Cardiac muscle cell (in vitro differentiated cells and primary cell): ENCODE data around the gene LMNA. TPM values are rescaled to one million over a fixed set of nuclear protein-coding genes. Genes with fewer than 3 reads are reported as not detected.
"Not testable (repeated sequence)": the region's sequence is repeated elsewhere in the genome, so short reads cannot be mapped to it uniquely, and the experiment has no call there.

Experiments used
- DNase-seq, 2 donors: peaks; one replicate each; pipeline versions ENCODE4 v3.0.0 to v3.0.0-alpha.2; 2010 to 2017; ENCODE audit warnings: low read depth in 1 of 2, low spot score in 1 of 2
- H3K27ac ChIP-seq: fragments of 200-600 bp; sonication (generic); 2 replicates; pipeline ENCODE4 v1.5.1; 2016
- H3K27me3 ChIP-seq: fragments of 200-600 bp; sonication (generic); 2 replicates; pipeline ENCODE4 v1.6.0; 2016; ENCODE audit warnings: control low read depth
- H3K36me3 ChIP-seq: fragments of 200-600 bp; sonication (generic); 2 replicates; pipeline ENCODE4 v1.5.1; 2016; ENCODE audit warnings: control low read depth
- H3K4me1 ChIP-seq: fragments of 200-600 bp; sonication (generic); 2 replicates; pipeline ENCODE4 v1.8.1; 2017; ENCODE audit warnings: low read depth, mild to moderate bottlenecking, mixed run types
- H3K4me3 ChIP-seq: fragments of 200-600 bp; sonication (generic); 2 replicates; pipeline ENCODE4 v1.5.1; 2016; ENCODE audit warnings: mild to moderate bottlenecking
- H3K9me3 ChIP-seq: fragments of 200-600 bp; sonication (generic); 2 replicates; pipeline ENCODE4 v1.5.1; 2017; ENCODE audit warnings: low read depth, mild to moderate bottlenecking, control low read depth
- polyA plus RNA-seq: library from polyadenylated mRNA; unstranded; fragments of >200 nt; fragmentation: Nextera tagmentation; extraction: Ambion mirVana; gene quantifications from 2 replicates; pipeline ENCODE4 v1.2.1, GENCODE V29; 2016
- total RNA-seq: library from RNA; depleted of rRNA; stranded (reverse); fragments of >200 nt; gene quantifications from 2 replicates; pipeline ENCODE4 v1.2.3, GENCODE V29; 2016

LMNA gene
- total and polyA plus RNA-seq, 2 experiments from 2014 or later: 128 to 149 TPM

DNA sequence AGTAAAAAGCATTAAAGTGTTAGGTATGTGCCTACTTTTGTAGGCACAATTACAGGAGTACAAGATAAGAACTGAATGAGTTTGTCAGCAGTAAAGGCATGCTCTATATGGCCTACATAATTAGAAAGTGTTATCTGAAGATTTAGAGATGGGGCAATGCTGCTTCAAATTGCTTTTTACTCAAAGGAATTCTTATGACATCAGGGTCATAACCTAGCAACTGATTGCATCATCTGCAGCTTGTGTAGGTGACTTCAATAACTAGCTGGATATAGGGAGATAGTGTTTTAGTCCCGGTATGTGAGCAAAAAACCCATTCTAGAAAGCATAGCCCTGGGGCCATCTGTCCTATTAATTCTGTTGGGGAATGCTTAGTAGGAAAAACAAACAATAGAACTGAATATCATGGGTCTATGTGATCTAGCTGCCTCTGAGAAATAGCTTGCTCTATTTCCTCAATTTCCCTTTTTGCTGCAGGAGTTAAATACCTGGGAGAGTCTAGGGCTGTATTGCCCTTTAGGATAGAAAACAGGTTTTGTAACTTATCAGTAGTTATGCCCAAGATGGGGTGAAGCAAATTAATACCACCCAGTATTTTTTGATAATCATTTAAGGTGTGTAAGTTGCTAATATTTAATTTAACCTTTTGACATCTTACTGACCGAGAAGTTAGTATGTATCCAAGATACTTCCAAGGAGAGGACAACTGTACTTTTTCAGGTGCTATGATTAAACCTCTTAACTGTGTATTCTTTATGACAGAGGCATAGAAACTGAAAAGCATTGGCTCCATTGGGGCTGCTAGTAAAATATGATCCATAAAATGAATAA, 72.1 kb downstream of the LMNA start:
- not testable (repeated sequence) for H3K9me3 ChIP-seq, H3K27ac ChIP-seq, DNase-seq, H3K4me1 ChIP-seq, H3K36me3 ChIP-seq, H3K4me3 ChIP-seq, H3K27me3 ChIP-seq

Other genes starting within 250 kb of the LMNA start
- 29.1 and 48.7 TPM in 2 replicates for gene RIT1, start 203.4 kb upstream of the LMNA start, total RNA-seq
- gene RIT1, start 203.4 kb upstream of the LMNA start, polyA plus RNA-seq: 40.6 and 54.2 TPM in 2 replicates
- 61.0 and 86.4 TPM in 2 replicates for gene KHDC4, start 180.3 kb upstream of the LMNA start, total RNA-seq
- gene KHDC4, start 180.3 kb upstream of the LMNA start, polyA plus RNA-seq: 26.6 and 31.5 TPM in 2 replicates
- 0.33 TPM in 1 of 2 replicates, not detected in the other for gene RXFP4, start 173.1 kb upstream of the LMNA start, total RNA-seq
- 0.74 TPM in 1 of 2 replicates, not detected in the other for gene RXFP4, start 173.1 kb upstream of the LMNA start, polyA plus RNA-seq
- 89.4 and 126 TPM in 2 replicates for gene ARHGEF2, start 136.2 kb upstream of the LMNA start, total RNA-seq
- gene ARHGEF2, start 136.2 kb upstream of the LMNA start, polyA plus RNA-seq: 38.6 and 54.9 TPM in 2 replicates
- 119 and 198 TPM in 2 replicates for gene SSR2, start 93.8 kb upstream of the LMNA start, total RNA-seq
- gene SSR2, start 93.8 kb upstream of the LMNA start, polyA plus RNA-seq: 174 and 188 TPM in 2 replicates
- 43.1 and 51.0 TPM in 2 replicates for gene UBQLN4, start 60.9 kb upstream of the LMNA start, total RNA-seq
- 29.2 and 38.5 TPM in 2 replicates for gene UBQLN4, start 60.9 kb upstream of the LMNA start, polyA plus RNA-seq
- gene LAMTOR2, start 59.9 kb upstream of the LMNA start, total RNA-seq: 75.5 and 116 TPM in 2 replicates
- gene LAMTOR2, start 59.9 kb upstream of the LMNA start, polyA plus RNA-seq: 199 and 208 TPM in 2 replicates
- 1.6 and 3.1 TPM in 2 replicates for gene RAB25, start 53.6 kb upstream of the LMNA start, total RNA-seq
- 2.1 and 2.4 TPM in 2 replicates for gene RAB25, start 53.6 kb upstream of the LMNA start, polyA plus RNA-seq
- 48.8 and 58.6 TPM in 2 replicates for gene MEX3A, start 32.2 kb upstream of the LMNA start, total RNA-seq
- 17.2 and 24.8 TPM in 2 replicates for gene MEX3A, start 32.2 kb upstream of the LMNA start, polyA plus RNA-seq
- gene SEMA4A, start 38.9 kb downstream of the LMNA start, total RNA-seq: 3.6 and 8.6 TPM in 2 replicates
- 0.65 and 2.9 TPM in 2 replicates for gene SEMA4A, start 38.9 kb downstream of the LMNA start, polyA plus RNA-seq
- gene SLC25A44, start 79.4 kb downstream of the LMNA start, total RNA-seq: 9.2 and 9.7 TPM in 2 replicates
- gene SLC25A44, start 79.4 kb downstream of the LMNA start, polyA plus RNA-seq: 13.8 and 18.1 TPM in 2 replicates
- 106 and 129 TPM in 2 replicates for gene PMF1, start 98.3 kb downstream of the LMNA start, total RNA-seq
- 133 and 151 TPM in 2 replicates for gene PMF1, start 98.3 kb downstream of the LMNA start, polyA plus RNA-seq
- gene BGLAP, start 127.5 kb downstream of the LMNA start, total RNA-seq: 0.51 and 0.67 TPM in 2 replicates
- 0.32 and 1.8 TPM in 2 replicates for gene BGLAP, start 127.5 kb downstream of the LMNA start, polyA plus RNA-seq
- 34.5 and 35.7 TPM in 2 replicates for gene PAQR6, start 133.3 kb downstream of the LMNA start, total RNA-seq
- gene PAQR6, start 133.3 kb downstream of the LMNA start, polyA plus RNA-seq: 23.3 and 40.1 TPM in 2 replicates
- 101 and 110 TPM in 2 replicates for gene SMG5, start 168.1 kb downstream of the LMNA start, total RNA-seq
- gene SMG5, start 168.1 kb downstream of the LMNA start, polyA plus RNA-seq: 79.5 and 95.5 TPM in 2 replicates
- 2.6 and 4.0 TPM in 2 replicates for gene TMEM79, start 169.6 kb downstream of the LMNA start, total RNA-seq
- 3.0 and 4.6 TPM in 2 replicates for gene TMEM79, start 169.6 kb downstream of the LMNA start, polyA plus RNA-seq
- 54.9 and 57.7 TPM in 2 replicates for gene GLMP, start 181.0 kb downstream of the LMNA start, total RNA-seq
- 49.0 and 55.3 TPM in 2 replicates for gene GLMP, start 181.0 kb downstream of the LMNA start, polyA plus RNA-seq
- gene VHLL, start 184.6 kb downstream of the LMNA start, total RNA-seq: 0.98 TPM in 1 of 2 replicates, not detected in the other
- gene VHLL, start 184.6 kb downstream of the LMNA start, polyA plus RNA-seq: 0.21 TPM in 1 of 2 replicates, not detected in the other
- 245 and 330 TPM in 2 replicates for gene CCT3, start 223.6 kb downstream of the LMNA start, total RNA-seq
- gene CCT3, start 223.6 kb downstream of the LMNA start, polyA plus RNA-seq: 282 and 287 TPM in 2 replicates
- gene TSACC, start 223.8 kb downstream of the LMNA start, total RNA-seq: not detected in 2 replicates
- 1.1 and 4.7 TPM in 2 replicates for gene TSACC, start 223.8 kb downstream of the LMNA start, polyA plus RNA-seq